NCI-H446 (cell line): ENCODE measurements around the gene SMARCC2.

Experiments
- DNase-seq, 2 experiments: peaks; one replicate each; lab custom pipeline; 2025; lab: John Stamatoyannopoulos, UW

The SMARCC2 gene

DNA sequence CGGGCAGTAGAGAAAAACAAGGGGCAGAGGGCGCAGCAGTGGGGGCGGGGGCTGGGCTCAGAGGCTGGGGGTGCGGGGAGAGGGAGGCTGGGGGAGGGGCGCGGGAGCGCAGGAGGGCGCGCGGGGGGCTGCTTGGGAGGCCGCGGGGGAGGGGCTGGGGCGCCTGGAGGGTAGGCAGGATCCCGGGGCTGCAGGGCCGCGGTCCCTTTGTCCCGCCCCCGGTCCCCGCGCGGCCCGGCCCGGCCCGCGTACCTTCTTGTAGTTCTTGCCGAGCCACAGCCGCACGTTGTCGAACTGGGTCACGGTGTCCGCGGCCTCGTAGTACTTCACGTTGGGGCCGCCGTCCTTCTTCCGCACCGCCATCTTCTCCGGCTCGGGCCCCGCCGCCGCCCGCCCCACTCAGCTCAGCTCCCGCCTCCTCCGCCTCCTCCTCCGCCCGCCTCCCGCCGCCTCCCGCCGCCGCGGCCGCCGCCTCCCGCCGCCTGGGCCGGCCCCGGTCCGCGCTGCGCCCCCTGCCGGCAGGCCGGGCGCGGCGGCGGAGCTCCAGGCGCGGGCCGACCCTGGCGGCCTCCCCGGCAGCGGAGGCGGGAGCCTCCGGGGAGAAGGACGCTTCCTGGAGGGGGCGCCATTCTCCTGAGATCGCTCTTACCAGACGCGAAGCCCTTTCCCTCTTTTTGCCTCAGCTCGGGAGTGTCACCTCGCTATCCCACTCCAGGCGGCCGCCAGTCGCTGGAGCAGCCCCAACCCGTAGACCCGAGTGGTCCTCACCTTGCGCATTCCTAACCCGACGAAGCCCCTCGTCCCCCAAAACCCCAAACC lies at the start of gene SMARCC2:
Gene SMARCC2, minus strand, starts transcription at position 385 of the 819 bp plus-strand sequence. Its CDS starts 22 bp downstream, at position 363.
- DNase-seq: peak; percentile 49 to 88

DNA sequence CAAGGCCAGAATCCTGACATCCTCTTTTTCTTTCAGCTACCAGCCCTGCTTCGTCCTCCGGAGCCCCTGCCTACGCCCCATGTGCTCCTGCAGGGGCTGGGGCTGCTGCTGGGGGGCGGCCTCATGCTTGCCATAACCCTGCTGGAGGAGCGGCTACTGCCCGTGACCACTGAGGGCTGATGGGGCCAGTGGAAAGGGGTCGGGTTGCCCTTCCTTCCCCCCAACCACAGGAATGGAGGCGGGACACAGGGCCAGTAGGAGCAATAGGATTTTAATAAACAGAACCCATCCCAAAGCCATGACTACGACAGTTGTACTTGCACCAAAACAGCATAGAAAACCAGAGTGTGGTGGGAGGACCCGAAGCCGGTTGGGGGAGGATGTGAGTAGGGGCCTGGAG lies 48.3 kb upstream of the SMARCC2 start:
- DNase-seq: no peak

DNA sequence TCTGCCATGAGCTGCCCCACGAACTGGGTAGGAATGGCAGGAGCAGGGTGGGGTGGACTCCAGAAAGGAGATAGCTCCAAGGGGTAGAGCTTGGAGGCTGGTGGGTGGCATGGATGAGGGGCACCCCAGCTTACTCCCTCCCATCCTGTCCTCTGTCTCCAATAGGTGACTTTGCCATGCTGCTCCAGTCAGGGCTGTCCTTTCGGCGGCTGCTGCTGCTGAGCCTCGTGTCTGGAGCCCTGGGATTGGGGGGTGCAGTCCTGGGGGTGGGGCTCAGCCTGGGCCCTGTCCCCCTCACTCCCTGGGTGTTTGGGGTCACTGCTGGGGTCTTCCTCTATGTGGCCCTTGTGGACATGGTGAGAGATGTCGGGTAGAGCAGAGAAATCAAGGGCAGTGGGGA lies 47.7 kb upstream of the SMARCC2 start:
- DNase-seq: no peak

DNA sequence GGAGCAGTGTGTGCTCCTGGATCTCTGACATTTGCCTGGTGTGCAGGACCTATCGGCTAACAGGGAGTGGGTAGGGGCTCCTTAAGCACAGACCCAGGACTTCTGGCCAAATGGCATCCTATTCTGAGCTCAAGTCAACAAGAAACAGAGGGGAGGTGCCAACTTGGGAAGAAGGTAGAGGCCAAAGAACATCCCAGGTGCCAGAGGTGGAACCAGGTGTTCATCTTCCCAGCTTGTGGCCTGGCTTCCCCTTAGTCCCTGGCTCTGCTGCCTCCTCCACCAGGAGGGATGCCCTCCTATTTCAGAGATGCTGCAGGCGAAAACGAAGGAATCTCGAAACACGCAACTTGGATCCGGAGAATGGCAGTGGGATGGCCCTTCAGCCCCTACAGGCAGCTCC lies 46.8 kb upstream of the SMARCC2 start:
- DNase-seq: no peak

DNA sequence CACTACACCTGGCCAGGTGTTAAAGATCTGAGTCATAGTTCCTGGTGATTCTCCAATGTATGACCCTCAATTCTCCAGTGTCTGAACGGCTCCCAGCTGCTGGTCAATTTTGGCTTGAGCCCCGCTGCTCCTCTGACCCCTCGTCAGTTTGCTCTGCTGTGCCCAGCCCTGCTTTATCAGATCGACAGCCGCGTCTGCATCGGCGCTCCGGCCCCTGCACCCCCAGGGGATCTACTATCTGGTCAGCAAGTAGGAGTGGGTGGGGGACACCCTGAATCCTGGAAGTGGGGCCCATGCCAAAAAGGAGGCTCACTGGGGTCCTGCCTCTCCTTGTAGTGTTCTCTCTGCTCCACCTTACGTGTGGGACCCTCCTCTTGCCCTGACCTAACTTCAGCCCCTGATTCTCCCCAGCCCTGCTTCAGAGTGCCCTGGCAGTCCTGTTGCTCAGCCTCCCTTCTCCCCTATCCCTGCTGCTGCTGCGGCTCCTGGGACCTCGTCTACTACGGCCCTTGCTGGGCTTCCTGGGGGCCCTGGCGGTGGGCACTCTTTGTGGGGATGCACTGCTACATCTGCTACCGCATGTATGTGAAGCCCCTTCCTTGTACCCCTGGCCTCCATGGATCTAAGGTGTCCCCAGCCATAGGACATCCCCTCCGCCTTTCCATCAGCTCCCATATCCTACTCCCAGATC lies 45.6 kb upstream of the SMARCC2 start:
- DNase-seq: no peak

DNA sequence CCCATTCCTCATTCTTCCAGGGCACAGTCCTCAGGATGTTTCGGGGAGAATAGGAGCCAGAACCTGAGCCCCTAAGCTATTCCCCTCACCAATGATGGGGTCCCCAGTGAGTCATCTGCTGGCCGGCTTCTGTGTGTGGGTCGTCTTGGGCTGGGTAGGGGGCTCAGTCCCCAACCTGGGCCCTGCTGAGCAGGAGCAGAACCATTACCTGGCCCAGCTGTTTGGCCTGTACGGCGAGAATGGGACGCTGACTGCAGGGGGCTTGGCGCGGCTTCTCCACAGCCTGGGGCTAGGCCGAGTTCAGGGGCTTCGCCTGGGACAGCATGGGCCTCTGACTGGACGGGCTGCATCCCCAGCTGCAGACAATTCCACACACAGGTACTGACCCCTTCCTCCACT lies 41.9 kb upstream of the SMARCC2 start:
- DNase-seq: no peak

DNA sequence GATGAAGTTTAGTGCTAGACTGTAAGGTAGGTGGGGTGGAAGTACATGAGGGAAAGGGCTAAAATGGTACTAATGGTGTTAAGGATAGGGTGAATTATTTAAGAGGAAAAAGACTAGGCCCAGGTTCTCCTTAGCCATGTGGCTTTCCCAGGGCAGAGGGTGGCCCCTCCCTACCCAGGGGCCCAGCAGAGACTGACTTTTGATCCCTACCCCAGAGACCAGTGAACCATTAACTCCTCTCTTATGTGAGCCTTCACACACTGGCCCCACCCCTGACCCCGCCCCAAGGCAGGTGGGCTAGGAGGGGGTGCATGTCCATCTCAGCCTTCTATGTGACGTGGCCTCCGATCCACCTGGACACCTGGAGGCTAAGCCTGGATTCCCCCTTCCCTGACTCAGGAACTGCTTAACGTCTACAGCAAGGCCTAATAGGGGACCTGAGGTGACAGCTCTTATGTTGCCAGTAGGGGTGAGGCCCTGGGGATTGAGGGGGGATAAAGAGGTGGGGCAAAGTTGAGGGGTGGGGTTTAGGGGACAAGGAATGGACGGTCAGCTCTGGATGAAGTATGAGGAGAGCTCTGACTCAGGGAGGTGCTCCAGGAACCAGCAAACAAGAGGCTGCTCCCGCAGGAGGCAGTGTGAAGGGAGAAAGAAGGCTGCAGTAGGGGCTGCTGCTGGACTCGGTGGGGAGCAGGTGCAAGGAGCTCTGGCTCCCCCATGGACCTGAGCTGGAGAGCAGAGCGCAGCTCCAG lies 41.3 kb upstream of the SMARCC2 start:
- DNase-seq: no peak

DNA sequence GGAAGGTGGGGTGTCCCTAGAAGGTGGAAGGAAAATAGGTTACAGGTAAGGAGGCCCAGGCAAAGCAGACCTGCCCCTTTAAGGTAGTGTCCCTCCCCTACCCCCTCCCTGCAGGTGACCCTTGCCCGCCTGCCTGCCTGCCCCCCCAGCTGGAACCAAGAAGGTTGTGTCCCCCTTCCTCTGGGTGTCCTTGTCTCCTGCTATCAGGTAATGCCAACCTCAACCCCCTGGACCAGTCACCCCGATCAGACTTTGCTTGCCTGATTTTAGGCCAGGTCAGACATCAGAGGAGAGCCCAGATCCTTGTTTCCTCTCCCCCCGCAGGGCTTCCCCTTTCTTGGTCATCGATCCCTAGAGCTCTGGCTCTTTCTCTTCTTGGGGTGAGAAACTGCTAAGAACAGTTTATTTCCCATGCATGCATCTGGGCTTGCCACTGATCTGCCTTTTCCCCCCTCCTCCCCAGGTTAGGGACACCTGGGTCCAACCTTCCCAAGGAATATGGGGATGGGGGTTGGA lies 40.7 kb upstream of the SMARCC2 start, which contains the start of gene SLC39A5:
Gene SLC39A5, plus strand, starts transcription at position 136 of the 516 bp plus-strand sequence. CDS start 1,224 bp downstream, outside the sequence.
- DNase-seq: no peak

DNA sequence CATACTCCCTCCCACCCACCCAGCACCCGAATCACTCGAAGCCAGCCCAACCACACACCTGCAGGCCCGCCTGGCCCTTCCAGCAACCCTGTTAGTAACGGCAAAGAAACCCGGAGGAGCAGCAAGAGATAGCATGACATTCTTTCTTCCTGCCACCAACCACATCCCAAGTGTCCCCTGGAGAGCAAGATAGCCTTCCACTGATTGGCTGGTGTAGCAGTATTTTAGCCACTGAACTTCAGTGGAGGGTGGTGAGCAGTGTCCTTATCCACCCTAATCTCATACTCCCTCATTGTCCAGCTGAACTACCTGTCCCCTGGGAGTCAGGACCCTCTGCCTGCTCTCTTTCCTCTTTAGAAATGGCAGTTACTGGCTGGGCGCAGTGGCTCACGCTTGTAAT lies 39.8 kb upstream of the SMARCC2 start:
- DNase-seq: no peak

DNA sequence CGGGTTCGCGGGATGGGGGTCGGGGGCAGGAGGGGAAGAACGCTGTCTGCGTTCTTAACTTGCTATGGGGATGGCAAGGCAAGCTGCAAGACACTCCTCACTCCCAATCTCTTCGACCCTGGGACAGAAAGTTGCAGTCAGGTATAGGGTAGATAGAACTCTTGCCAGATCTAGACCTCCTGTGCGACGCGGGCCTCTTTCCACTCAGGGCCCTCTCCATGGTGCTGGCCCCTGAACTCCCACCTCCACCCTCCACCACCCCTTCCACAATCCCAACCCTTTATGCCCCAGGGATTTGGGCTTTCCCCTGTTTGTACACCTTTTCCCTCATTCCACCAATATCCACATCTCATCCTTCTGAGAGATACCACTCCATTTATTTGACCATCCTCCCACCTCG lies 35.7 kb upstream of the SMARCC2 start:
- DNase-seq: no peak

DNA sequence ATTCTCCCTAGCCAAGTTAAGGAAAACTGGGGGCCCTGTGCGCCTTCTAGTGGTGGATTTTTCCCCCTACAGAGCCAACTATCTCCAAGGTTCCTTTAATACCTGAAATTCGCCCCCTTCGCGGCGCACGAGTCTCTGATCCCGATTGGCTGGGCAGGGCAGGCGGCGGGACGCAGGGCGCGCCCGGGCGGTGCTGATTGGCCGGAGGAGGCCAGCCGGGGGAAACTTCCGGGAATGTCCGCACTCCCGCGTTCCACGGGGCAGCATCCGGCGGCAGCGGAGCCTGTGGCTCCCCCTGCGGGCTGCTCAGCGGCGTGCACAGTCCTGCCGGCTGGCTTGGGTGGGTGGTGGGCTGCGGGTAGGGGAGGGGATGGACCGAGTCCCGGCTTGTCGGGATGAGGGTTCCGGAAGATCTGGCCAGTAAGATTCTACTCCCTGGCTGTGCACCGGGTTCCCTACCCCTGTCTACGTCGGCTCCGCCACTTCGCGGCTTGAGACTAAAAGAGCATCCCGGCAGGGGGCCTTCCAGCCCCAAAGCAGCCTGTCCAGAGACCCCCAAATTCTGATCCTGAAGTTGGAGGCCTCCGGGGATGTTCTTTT lies 34.9 kb upstream of the SMARCC2 start, which contains the start of gene NABP2:
Gene NABP2, plus strand, starts transcription at position 241 of the 600 bp plus-strand sequence. CDS start 515 bp downstream, outside the sequence.
- peak; percentile 91 to 98 for DNase-seq

DNA sequence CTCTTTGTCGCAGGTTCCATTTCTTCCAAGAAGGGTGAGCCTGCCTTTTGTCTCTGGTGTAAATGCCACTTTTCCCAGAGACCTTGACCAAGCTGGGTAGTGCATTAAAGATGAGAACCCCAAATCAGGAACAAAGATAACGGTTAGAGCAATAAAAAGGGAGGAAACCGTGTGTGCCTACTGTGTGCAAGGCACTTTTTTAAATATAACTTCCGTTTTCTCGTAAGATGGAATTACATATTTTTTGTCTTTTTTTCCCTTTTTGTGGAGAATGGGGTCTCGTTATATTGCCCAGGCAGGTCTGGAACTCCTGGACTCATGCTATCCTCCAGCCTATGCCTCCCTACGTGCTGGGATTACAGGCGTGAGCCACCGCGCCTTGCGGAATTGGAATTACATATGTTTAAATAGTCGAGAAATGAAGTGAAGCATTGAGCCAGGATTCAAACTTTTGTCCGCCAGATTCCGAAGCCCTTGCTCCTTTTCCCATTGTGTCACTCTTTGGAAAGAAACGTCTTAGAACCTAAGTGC lies 34.4 kb upstream of the SMARCC2 start:
- DNase-seq: no peak

DNA sequence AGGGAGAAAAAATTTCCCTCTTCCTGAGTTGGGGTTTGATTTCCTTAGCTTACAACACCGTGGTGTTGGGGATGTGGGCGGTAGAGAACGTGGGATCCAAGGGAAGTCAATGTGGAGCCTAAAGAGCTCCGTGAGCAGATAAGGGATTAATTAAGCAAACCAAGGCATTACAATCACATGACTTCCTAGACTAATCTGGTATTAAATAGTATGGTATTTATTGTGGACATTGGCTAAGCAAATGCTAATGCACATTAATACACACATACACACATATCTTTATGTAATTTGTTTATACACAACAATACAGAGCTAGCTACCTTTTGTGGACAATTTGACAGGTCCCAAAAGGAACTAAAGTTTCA lies 33.2 kb upstream of the SMARCC2 start:
- no peak for DNase-seq

DNA sequence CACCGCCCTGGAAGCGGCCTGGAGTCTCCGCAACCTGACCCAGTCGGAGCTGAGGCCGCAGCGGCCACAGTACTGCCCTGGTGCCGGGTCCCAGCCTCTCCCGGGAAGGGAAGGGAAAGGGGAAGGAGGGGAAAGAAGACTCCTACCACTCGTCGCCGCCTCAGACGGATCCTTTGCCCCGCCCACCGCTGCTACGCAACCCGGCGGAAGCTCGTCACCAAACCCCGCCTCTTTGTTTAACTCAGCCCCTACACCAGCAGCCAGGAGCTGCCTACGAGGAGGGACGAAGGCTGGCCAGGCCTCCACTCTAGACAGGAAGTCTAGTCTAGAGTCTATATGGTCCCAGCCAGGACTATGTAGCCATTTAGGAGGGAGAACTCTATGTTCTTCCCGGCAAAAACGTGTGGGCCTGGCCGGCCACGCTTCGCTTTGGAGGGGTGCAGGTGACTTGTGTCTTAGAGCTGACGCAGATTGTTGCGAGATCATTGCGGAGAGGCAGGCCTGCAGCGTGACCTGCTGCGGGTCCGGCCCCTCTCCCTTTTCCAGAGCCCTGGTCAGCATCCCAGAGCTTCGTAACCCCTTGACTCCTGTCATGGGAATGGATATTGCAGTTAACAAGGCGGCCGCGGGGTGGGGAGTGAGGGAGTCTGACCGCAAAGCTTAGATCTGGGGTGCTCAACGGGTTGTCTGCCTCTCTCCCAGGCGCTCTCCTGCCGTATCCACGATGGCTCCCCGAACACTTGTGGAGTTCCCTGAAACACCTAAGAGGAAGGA lies 32.7 kb upstream of the SMARCC2 start, which contains the start of gene RNF41:
Gene RNF41, minus strand, starts transcription at position 166 of the 774 bp plus-strand sequence. CDS start 7,875 bp downstream, outside the sequence.
- peak; percentile 88 to 96 for DNase-seq

DNA sequence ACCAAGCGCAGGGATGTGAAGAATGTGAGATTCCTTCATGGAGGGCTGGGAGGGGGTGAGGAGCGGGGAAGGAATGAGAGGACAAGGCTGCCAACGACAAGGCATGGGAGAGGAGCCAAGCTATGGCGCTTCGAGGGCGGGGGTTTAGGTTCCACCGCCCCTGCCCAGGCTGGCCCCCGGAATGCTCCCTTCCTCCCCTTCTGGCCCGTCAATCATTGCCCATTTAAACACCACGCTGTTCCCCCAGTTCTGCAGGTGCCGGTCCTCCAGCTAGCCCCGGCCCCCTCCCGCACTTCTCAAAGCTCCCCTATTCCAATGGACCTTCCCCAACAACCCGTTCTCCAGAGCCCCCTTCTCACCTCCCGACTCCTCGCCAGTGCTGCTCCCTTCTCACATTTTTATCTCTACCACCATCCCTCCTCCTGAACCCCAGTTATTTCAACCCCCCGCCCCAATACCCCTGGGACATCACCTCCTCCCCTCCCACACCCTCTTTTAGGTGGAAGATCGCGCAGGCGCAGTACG lies 32.0 kb upstream of the SMARCC2 start:
- peak; percentile 36 to 60 for DNase-seq

DNA sequence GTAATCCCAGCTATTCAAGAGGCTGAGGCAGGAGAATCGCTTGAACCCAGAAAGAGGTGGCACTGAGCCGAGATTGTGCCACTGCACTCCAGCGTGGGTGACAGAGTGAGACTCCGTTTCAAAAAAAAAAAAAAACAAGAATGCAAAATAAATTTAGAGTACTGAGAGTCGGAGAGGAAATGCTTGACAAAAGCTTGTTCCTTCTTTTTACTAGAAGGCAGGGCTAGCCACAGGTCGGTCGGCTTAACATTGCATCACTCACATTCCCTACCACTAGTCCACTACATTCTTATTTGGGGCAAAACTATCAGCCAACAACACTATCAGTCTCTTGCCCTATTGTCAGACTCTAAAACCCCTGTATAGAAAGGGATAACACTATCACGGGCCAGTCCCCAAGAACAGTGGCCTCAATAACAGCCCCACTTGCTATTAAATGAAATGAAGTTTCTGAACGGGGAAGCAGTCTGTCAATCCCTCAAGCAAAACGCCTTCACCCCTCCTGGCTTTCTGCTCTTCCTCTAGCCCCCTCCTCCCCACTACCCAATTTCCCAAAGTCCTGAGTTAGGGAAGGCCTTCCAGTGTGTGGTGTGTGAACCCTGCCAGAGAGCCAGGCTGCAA lies 31.4 kb upstream of the SMARCC2 start:
- DNase-seq: no peak

DNA sequence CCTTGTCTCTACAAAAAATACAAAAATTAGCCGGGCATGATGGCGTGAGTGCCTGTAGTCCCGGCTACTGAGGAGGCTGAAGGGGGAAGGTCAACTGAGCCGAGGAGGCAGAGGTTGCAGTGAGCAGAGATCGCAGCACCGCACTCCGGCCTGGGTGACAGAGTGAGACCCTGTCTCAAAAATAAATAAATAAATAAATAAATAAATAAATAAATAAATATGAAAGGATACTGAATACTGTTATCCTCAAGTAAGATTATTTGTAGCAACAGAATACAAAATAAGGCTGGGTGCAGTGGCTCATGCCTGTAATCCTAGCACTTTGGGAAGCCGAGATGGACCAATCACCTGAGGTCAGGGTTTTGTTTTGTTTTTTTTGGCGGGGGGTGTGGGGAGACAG lies 30.6 kb upstream of the SMARCC2 start:
- DNase-seq: no peak

DNA sequence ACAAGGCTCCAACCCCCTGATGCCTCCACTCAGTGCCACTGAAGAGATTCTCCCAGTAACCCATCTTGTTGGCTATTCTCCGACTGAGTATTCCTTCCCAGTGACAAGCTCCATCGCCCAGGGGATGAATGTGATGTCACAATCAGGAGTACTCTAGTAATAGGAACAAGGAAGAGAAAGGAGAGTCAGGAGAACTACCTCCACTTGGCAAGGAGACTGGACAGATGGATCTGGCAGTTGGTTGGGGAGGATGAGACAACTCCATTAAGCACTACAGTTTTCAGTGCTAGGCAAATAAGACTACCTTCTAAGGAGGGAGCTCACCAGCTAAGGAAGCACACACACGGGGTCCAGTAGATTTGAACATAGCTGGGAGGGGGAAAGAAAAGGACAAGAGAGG lies 27.2 kb upstream of the SMARCC2 start:
- peak in 1 of 2 experiments; percentile 14 for DNase-seq

DNA sequence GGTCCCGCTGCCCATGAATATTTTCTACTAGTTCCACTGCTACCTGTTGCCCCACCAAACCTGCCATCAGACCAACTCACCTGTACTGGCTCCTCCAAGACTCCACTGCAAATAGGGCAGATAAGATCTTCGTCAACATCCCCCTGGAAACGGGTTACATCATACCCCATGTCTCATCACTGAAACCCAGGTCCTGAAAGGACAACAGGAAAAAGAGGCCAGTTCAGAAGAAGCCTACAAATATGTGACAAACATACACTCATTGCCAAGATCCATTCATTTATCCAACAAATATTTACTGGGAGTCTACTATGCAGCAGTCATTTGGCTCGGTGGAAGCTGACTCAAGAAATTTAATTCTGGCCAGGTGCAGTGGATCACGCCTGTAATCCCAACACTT lies 24.6 kb upstream of the SMARCC2 start:
- DNase-seq: no peak

DNA sequence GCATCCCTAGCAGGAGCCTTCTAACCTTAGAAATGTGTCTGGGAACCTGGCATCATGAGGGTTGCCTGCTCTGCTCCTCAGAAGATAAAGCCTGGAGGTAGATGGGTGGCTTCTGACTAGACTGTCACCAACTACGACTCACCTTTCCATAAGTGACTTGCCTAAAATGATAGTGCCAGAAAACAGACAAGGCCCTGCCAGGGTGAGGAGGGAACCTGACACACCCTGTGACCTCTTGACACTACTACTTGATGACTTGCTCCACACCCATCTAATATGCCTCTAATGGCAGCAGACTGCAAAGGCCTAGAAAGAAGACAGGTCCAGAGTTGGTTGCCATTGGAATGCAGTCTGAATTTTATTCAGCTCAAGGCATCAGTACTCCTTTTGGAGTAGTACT lies 23.1 kb upstream of the SMARCC2 start:
- no peak for DNase-seq
